CD4-positive, CD25-positive, alpha-beta regulatory T cell (primary cell): ENCODE measurements around the gene SLCO2A1. TPM values are rescaled to one million over a fixed set of nuclear protein-coding genes. Genes with fewer than 3 reads are reported as not detected.

Source experiments
- ATAC-seq, 2 donors: fragments of 150-1000 bp; cut with Tn5 transposase; one replicate each; pipeline ENCODE4 v1.10.0; 2021; ENCODE audit warnings: low read depth in 2 of 2, moderate number of reproducible peaks in 2 of 2, moderate library complexity in 1 of 2
- DNase-seq, 3 donors: peaks; one replicate each; pipeline versions ENCODE4 v3.0.0 to v3.0.0-alpha.2; 2012 to 2022; ENCODE audit warnings: mixed read lengths in 1 of 3
- H3K27ac ChIP-seq: one replicate; pipeline ENCODE4 v1.7.0; 2013; ENCODE audit warnings: mild to moderate bottlenecking, low read length; ENCODE audit not compliant: insufficient read depth, poor library complexity, severe bottlenecking
- H3K27me3 ChIP-seq: one replicate; pipeline ENCODE4 v1.7.0; 2013; ENCODE audit warnings: low read length; ENCODE audit not compliant: control insufficient read depth, insufficient read depth
- H3K36me3 ChIP-seq: one replicate; pipeline ENCODE4 v1.7.0; 2013; ENCODE audit warnings: mild to moderate bottlenecking, low read length, moderate library complexity; ENCODE audit not compliant: control insufficient read depth, insufficient read depth
- H3K4me1 ChIP-seq: 2 replicates; pipeline ENCODE4 v1.7.0; 2013; ENCODE audit warnings: mild to moderate bottlenecking, low read length; ENCODE audit not compliant: insufficient read depth, control insufficient read depth, poor library complexity, severe bottlenecking
- H3K4me3 ChIP-seq: one replicate; pipeline ENCODE4 v1.7.0; 2013; ENCODE audit warnings: low read depth, mild to moderate bottlenecking, low read length, moderate library complexity
- H3K9me3 ChIP-seq, 2 experiments: 1 replicate in 1 of 2; 2 replicates in 1 of 2; pipeline ENCODE4 v1.7.0; 2013; ENCODE audit warnings: low read length in 2 of 2, mild to moderate bottlenecking in 1 of 2, moderate library complexity in 1 of 2; ENCODE audit not compliant: control insufficient read depth in 2 of 2
- H3K27ac Mint-ChIP-seq, 3 donors: one replicate each; pipeline ENCODE4 v1.8.0; 2020 to 2022; ENCODE audit warnings: mild to moderate bottlenecking in 3 of 3, mixed read lengths in 3 of 3, moderate library complexity in 2 of 3
- H3K27me3 Mint-ChIP-seq: one replicate; pipeline ENCODE4 v1.8.0; 2022; ENCODE audit warnings: mild to moderate bottlenecking, mixed read lengths
- H3K36me3 Mint-ChIP-seq: one replicate; pipeline ENCODE4 v1.8.0; 2020; ENCODE audit warnings: mixed read lengths
- H3K4me1 Mint-ChIP-seq, 4 donors: one replicate each; pipeline ENCODE4 v1.8.0; 2020 to 2022; ENCODE audit warnings: mixed read lengths in 4 of 4, mild to moderate bottlenecking in 1 of 4
- H3K4me3 Mint-ChIP-seq, 4 donors: one replicate each; pipeline ENCODE4 v1.8.0; 2020 to 2022; ENCODE audit warnings: mild to moderate bottlenecking in 4 of 4, mixed read lengths in 4 of 4, moderate library complexity in 3 of 4
- H3K9me3 Mint-ChIP-seq, 7 donors: one replicate each; pipeline ENCODE4 v1.8.0; 2020 to 2022; ENCODE audit warnings: mixed read lengths in 7 of 7, mild to moderate bottlenecking in 3 of 7, moderate library complexity in 2 of 7
- polyA plus RNA-seq, 4 donors: library from polyadenylated mRNA; unstranded; fragments of 300-500 nt; fragmentation: Illumina TruSeq; gene quantifications; one replicate each; pipeline ENCODE4 v1.2.3, GENCODE V29; 2021
- total RNA-seq: library from RNA; stranded (reverse); gene quantifications from one replicate; pipeline ENCODE4 v1.2.3, GENCODE V29; 2022

Gene SLCO2A1
- total and polyA plus RNA-seq, 5 donors from 2014 or later, result not detected

- Mint-ChIP-seq H3K4me3 (no peak overlapping the region), H3K36me3 (no peaks in the 10 kb centered on the region), H3K4me1 (peaks cover 0 to 3% (median 0%) of the 10 kb centered on the region in 4 donors), H3K9me3 (no peaks in the 10 kb centered on the region), H3K27ac (no peak overlapping the region), H3K27me3 (peaks cover 6% of the 10 kb centered on the region)
- DNase-seq (no peak), ATAC-seq (no peak)
- no peaks in the 10 kb centered on the region for H3K27me3 ChIP-seq
- H3K4me3 ChIP-seq, result no peak overlapping the region
- H3K27ac ChIP-seq, result no peak overlapping the region
- no peaks in the 10 kb centered on the region for H3K9me3 ChIP-seq
- H3K4me1 ChIP-seq, result no peaks in the 10 kb centered on the region
- no peaks in the 10 kb centered on the region for H3K36me3 ChIP-seq
These were observed 46.6 kb downstream of the SLCO2A1 start for GRCh38 chr3:133983126-133983525.

GRCh38 chr3:133980550-133980949 is 49.2 kb downstream of the SLCO2A1 start:
- Histone ChIP-seq H3K36me3 (no peaks in the 10 kb centered on the region), H3K4me3 (no peak overlapping the region), H3K9me3 (no peaks in the 10 kb centered on the region), H3K27ac (no peak overlapping the region), H3K27me3 (no peaks in the 10 kb centered on the region), H3K4me1 (no peaks in the 10 kb centered on the region)
- H3K36me3 Mint-ChIP-seq, result no peaks in the 10 kb centered on the region
- peaks cover 15% of the 10 kb centered on the region for H3K27me3 Mint-ChIP-seq
- no peak overlapping the region for H3K4me3 Mint-ChIP-seq
- DNase-seq (no peak), ATAC-seq (no peak)
- H3K9me3 Mint-ChIP-seq, result no peaks in the 10 kb centered on the region
- H3K4me1 Mint-ChIP-seq, result no peaks in the 10 kb centered on the region
- no peak overlapping the region for H3K27ac Mint-ChIP-seq

DNA sequence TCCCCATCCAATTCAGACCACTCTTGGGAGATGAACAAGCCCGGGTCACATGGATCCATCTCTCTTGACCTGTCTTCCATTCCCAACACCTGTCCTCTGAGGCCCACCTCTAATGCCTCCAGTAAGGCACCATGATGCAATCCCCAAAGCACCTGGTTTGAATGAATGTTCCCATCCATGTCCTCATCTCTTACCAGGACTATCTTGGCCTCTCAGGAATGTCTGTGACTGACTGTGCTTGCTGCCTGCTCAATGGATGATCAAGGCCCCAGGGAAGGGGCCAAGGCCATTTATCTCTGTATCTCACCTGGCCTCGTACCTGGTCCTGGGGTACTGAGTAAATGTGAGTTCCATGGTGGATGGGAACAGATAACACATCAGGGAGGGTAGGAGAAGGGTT is 49.7 kb downstream of the SLCO2A1 start:
- Histone ChIP-seq H3K4me1 (no peaks in the 10 kb centered on the region), H3K27me3 (no peaks in the 10 kb centered on the region), H3K4me3 (no peak overlapping the region), H3K27ac (no peak overlapping the region), H3K36me3 (no peaks in the 10 kb centered on the region), H3K9me3 (no peaks in the 10 kb centered on the region)
- ATAC-seq (no peak), DNase-seq (no peak)
- Mint-ChIP-seq H3K9me3 (no peaks in the 10 kb centered on the region), H3K36me3 (no peaks in the 10 kb centered on the region), H3K27me3 (peaks cover 11% of the 10 kb centered on the region), H3K4me3 (no peak overlapping the region), H3K4me1 (no peaks in the 10 kb centered on the region), H3K27ac (no peak overlapping the region)

DNA sequence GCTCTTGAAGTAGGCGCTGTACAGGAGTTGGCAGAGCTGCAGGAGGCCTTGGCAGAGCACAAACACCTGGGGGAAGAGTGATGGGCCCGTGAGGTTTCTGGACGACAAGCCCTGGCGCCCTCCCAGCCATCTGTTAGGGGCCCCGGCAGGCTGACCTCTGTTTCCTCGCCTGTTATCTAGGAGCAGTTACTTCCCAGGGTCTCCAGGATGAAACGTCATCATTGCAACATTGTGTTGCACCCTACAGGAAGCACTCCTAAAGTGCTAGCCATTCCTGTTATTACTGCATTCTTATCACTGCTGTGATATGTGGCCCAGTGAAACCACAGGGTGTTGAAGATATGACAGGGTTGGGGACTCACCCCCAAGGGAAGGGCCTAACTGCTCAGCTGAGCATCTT is 50.2 kb downstream of the SLCO2A1 start:
- DNase-seq (no peak), ATAC-seq (no peak)
- no peaks in the 10 kb centered on the region for H3K36me3 ChIP-seq
- H3K4me3 Mint-ChIP-seq, result no peak overlapping the region
- no peaks in the 10 kb centered on the region for H3K4me1 Mint-ChIP-seq
- H3K27me3 ChIP-seq, result no peaks in the 10 kb centered on the region
- H3K27me3 Mint-ChIP-seq, result peaks cover 11% of the 10 kb centered on the region
- H3K9me3 ChIP-seq, result no peaks in the 10 kb centered on the region
- H3K36me3 Mint-ChIP-seq, result no peaks in the 10 kb centered on the region
- H3K27ac ChIP-seq, result no peak overlapping the region
- H3K9me3 Mint-ChIP-seq, result no peaks in the 10 kb centered on the region
- no peak overlapping the region for H3K27ac Mint-ChIP-seq
- no peaks in the 10 kb centered on the region for H3K4me1 ChIP-seq
- no peak overlapping the region for H3K4me3 ChIP-seq

GRCh38 chr3:133977568-133977967 is 52.2 kb downstream of the SLCO2A1 start:
- no peak for ATAC-seq

GRCh38 chr3:133973249-133973980 is 56.3 kb downstream of the SLCO2A1 start:
- no peak overlapping the region for H3K27ac ChIP-seq
- no peaks in the 10 kb centered on the region for H3K27me3 ChIP-seq
- H3K9me3 ChIP-seq, result peaks cover 0 to 4% of the 10 kb centered on the region in 2 experiments
- DNase-seq (no peak), ATAC-seq (no peak)
- H3K4me1 Mint-ChIP-seq, result no peaks in the 10 kb centered on the region
- no peaks in the 10 kb centered on the region for H3K36me3 Mint-ChIP-seq
- no peak overlapping the region for H3K4me3 Mint-ChIP-seq
- H3K36me3 ChIP-seq, result no peaks in the 10 kb centered on the region
- peaks cover 11% of the 10 kb centered on the region for H3K27me3 Mint-ChIP-seq
- H3K4me3 ChIP-seq, result no peak overlapping the region
- peaks cover 0 to 12% (median 4%) of the 10 kb centered on the region in 7 donors for H3K9me3 Mint-ChIP-seq
- no peak overlapping the region for H3K27ac Mint-ChIP-seq
- H3K4me1 ChIP-seq, result no peaks in the 10 kb centered on the region

More at GRCh38 chr3:133977568-133977967, 52.2 kb downstream of the SLCO2A1 start:
- Mint-ChIP-seq H3K4me3 (no peak overlapping the region), H3K9me3 (peaks cover 0 to 3% (median 0%) of the 10 kb centered on the region in 7 donors), H3K4me1 (no peaks in the 10 kb centered on the region), H3K36me3 (no peaks in the 10 kb centered on the region), H3K27ac (no peak overlapping the region), H3K27me3 (peaks cover 11% of the 10 kb centered on the region)
- Histone ChIP-seq H3K36me3 (no peaks in the 10 kb centered on the region), H3K27me3 (no peaks in the 10 kb centered on the region), H3K27ac (no peak overlapping the region), H3K9me3 (no peaks in the 10 kb centered on the region), H3K4me1 (no peaks in the 10 kb centered on the region), H3K4me3 (no peak overlapping the region)
- no peak for DNase-seq

DNA sequence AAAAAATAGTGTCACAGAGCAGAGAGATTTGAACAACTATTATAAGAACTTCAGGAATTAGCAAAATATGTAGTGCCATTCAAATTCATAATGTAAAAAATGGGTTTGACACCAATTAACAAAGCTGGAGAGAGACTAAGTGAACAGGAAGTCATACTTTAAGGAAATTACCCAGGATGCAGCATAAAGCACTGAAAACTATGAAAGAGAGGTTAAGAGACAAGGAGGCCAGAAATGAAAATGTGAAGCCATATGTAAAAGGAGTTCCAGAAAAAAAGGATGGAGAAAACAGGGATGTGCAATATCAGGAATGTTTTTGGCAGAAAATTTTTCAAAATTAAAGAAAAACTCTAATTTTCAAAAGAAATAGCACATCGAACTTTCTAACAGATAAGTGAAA is 57.6 kb downstream of the SLCO2A1 start:
- no peak for DNase-seq

DNA sequence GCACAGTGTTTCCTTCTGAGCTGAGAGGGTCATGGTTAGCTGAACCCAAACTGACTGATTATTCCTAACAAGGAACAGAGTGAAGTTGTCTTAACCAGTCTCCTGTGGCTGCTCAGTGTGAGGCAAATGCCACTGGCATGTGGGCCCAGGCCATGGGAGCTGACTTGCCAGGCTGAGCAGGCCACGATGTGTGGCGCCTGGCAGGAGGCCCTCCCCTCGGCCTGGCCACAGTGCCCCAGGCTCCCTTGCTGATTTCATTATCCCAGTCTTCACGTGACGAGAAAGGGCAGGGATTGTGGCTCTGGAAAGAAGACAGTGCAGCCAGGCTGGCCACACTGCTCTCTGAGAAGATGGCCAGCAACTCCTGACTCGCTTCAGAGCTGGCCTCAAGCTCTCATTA is 58.8 kb downstream of the SLCO2A1 start:
- no peaks in the 10 kb centered on the region for H3K27me3 ChIP-seq
- Mint-ChIP-seq H3K36me3 (no peaks in the 10 kb centered on the region), H3K4me1 (no peaks in the 10 kb centered on the region), H3K9me3 (peaks cover 0 to 12% (median 4%) of the 10 kb centered on the region in 7 donors), H3K4me3 (no peak overlapping the region), H3K27ac (no peak overlapping the region), H3K27me3 (peaks cover 4% of the 10 kb centered on the region)
- no peak overlapping the region for H3K27ac ChIP-seq
- H3K36me3 ChIP-seq, result no peaks in the 10 kb centered on the region
- DNase-seq (no peak), ATAC-seq (no peak)
- H3K4me3 ChIP-seq, result no peak overlapping the region
- H3K4me1 ChIP-seq, result no peaks in the 10 kb centered on the region
- H3K9me3 ChIP-seq, result peaks cover 0 to 4% of the 10 kb centered on the region in 2 experiments

More for the DNA sequence above, 57.6 kb downstream of the SLCO2A1 start:
- no peak overlapping the region for H3K4me3 ChIP-seq
- H3K4me1 ChIP-seq, result no peaks in the 10 kb centered on the region
- no peaks in the 10 kb centered on the region for H3K27me3 ChIP-seq
- H3K27ac ChIP-seq, result no peak overlapping the region
- H3K36me3 Mint-ChIP-seq, result no peaks in the 10 kb centered on the region
- no peaks in the 10 kb centered on the region for H3K36me3 ChIP-seq
- peaks cover 0 to 4% of the 10 kb centered on the region in 2 experiments for H3K9me3 ChIP-seq
- H3K4me3 Mint-ChIP-seq, result no peak overlapping the region
- H3K4me1 Mint-ChIP-seq, result no peaks in the 10 kb centered on the region
- no peak overlapping the region for H3K27ac Mint-ChIP-seq
- H3K27me3 Mint-ChIP-seq, result peaks cover 6% of the 10 kb centered on the region
- ATAC-seq, result no peak
- peaks cover 0 to 12% (median 4%) of the 10 kb centered on the region in 7 donors for H3K9me3 Mint-ChIP-seq
